ENCODE measurements around the gene GOLT1A. TPM values are rescaled to one million over a fixed set of nuclear protein-coding genes. Genes with fewer than 3 reads are reported as not detected.

GOLT1A gene
- total and polyA plus RNA-seq, 2 experiments from 2014 or later, result 0.33 to 2.6 TPM

- H3K9me3 ChIP-seq (ENCODE audit: low read depth), result no peaks in the 10 kb centered on the region
- no peaks in the 10 kb centered on the region for H3K4me1 ChIP-seq (ENCODE audit: low read depth)
- peaks cover 52% of the 10 kb centered on the region for H3K36me3 ChIP-seq
- no peak overlapping the region for H3K27ac ChIP-seq
- H3K4me3 ChIP-seq, result no peak overlapping the region
- TF ChIP-seq CTCF (IDR thresholded peaks at IDR 0.05; ENCODE audit: low read depth, low read length), result no peak
- H3K27me3 ChIP-seq, result no peaks in the 10 kb centered on the region
- DNase-seq (ENCODE audit: low read depth in 1 of 2, low spot score in 1 of 2), result no peak
Measured at GRCh38 chr1:204257446-204257845, 43.7 kb upstream of the GOLT1A start.

- peaks cover 47% of the 10 kb centered on the region for H3K36me3 ChIP-seq
- H3K9me3 ChIP-seq (ENCODE audit: low read depth), result no peaks in the 10 kb centered on the region
- H3K4me1 ChIP-seq (ENCODE audit: low read depth), result no peaks in the 10 kb centered on the region
- DNase-seq (ENCODE audit: low read depth in 1 of 2, low spot score in 1 of 2), result no peak
- no peak overlapping the region for H3K27ac ChIP-seq
- no peaks in the 10 kb centered on the region for H3K27me3 ChIP-seq
- no peak for TF ChIP-seq CTCF (IDR thresholded peaks at IDR 0.05; ENCODE audit: low read depth, low read length)
- H3K4me3 ChIP-seq, result no peak overlapping the region
Measured at GRCh38 chr1:204256531-204256930, 42.7 kb upstream of the GOLT1A start.

GRCh38 chr1:204255966-204256365 is 42.2 kb upstream of the GOLT1A start:
- peak in 1 of 2 donors; percentile 35 for DNase-seq (ENCODE audit: low read depth in 1 of 2, low spot score in 1 of 2)
- H3K4me1 ChIP-seq (ENCODE audit: low read depth), result no peaks in the 10 kb centered on the region
- TF ChIP-seq CTCF (IDR thresholded peaks at IDR 0.05; ENCODE audit: low read depth, low read length), result no peak
- H3K4me3 ChIP-seq, result no peak overlapping the region
- H3K36me3 ChIP-seq, result peaks cover 43% of the 10 kb centered on the region
- no peaks in the 10 kb centered on the region for H3K9me3 ChIP-seq (ENCODE audit: low read depth)
- H3K27me3 ChIP-seq, result no peaks in the 10 kb centered on the region
- H3K27ac ChIP-seq, result no peak overlapping the region

- TF ChIP-seq CTCF (IDR thresholded peaks at IDR 0.05; ENCODE audit: low read depth, low read length), result no peak
- no peak for DNase-seq (ENCODE audit: low read depth in 1 of 2, low spot score in 1 of 2)
- peaks cover 35% of the 10 kb centered on the region for H3K36me3 ChIP-seq
- no peak overlapping the region for H3K4me3 ChIP-seq
- H3K27ac ChIP-seq, result no peak overlapping the region
- no peaks in the 10 kb centered on the region for H3K27me3 ChIP-seq
- no peaks in the 10 kb centered on the region for H3K9me3 ChIP-seq (ENCODE audit: low read depth)
- H3K4me1 ChIP-seq (ENCODE audit: low read depth), result no peaks in the 10 kb centered on the region
Measured at GRCh38 chr1:204255225-204255624, 41.4 kb upstream of the GOLT1A start.

- Histone ChIP-seq H3K27me3 (no peaks in the 10 kb centered on the region), H3K9me3 (ENCODE audit: low read depth) (no peaks in the 10 kb centered on the region), H3K4me1 (ENCODE audit: low read depth) (no peaks in the 10 kb centered on the region), H3K36me3 (peaks cover 31% of the 10 kb centered on the region), H3K4me3 (no peak overlapping the region), H3K27ac (no peak overlapping the region)
- DNase-seq (ENCODE audit: low read depth in 1 of 2, low spot score in 1 of 2), result peak in 1 of 2 donors; percentile 77
- TF ChIP-seq CTCF (IDR thresholded peaks at IDR 0.05; ENCODE audit: low read depth, low read length), result no peak
Measured at GRCh38 chr1:204254031-204254661, 40.4 kb upstream of the GOLT1A start.
